GM06990 (cell line): ENCODE data around the gene PHC2.

Experiments
- DNase-seq: peaks from one replicate; pipeline ENCODE4 v3.0.0-alpha.2; 2011; ENCODE audit not compliant: insufficient read length; ENCODE audit errors: extremely low read depth
- H3K27me3 ChIP-seq: replicated peaks from 2 replicates; pipeline ENCODE4 v1.6.0; 2011; ENCODE audit warnings: low read length; ENCODE audit not compliant: control insufficient read depth, insufficient read depth
- H3K36me3 ChIP-seq: 2 replicates; pipeline ENCODE4 v1.5.1; 2011; ENCODE audit warnings: low read length; ENCODE audit not compliant: control insufficient read depth, insufficient read depth
- H3K4me3 ChIP-seq: replicated peaks from 2 replicates; pipeline ENCODE4 v1.5.1; 2011; ENCODE audit warnings: low read depth, mild to moderate bottlenecking, control low read depth, low read length
- CTCF ChIP-seq: IDR thresholded peaks from 2 replicates; pipeline ENCODE4 v1.5.1; 2011; ENCODE audit warnings: low read length, control low read depth, mild to moderate bottlenecking, inconsistent platforms; ENCODE audit not compliant: insufficient read depth, poor library complexity, severe bottlenecking

PHC2 gene

DNA sequence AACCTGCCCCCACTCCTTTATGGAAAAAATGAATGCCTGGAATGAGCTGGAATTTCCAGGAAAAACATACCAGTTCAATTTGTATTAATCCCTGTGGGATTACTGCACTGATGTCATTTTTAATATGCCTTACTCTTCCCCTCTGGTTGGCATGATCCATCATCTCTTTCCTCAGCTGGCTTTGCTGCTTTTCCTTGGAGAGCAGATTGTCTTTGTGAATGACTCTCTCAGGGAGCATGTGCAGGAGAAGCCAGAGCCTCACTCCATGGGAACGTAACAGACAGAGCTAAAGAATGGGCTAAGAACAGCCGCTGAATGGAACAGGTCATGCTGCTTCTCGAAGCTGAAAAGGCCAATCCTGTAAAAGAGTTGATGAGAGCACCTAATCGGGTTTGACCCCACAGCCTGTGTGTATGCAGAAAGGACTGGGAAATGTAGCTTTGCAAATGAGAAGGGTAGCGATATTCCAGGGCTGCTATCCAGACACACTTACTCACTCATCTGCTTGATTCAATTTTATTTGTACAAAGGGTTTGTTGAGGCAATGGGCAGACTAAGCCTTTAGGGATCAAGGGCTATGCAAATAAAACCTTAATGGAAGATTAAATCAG lies 20.7 kb downstream of the PHC2 start:
- TF ChIP-seq CTCF: no peak
- no peaks in the 10 kb centered on the region for H3K27me3 ChIP-seq
- H3K36me3 ChIP-seq: no peaks in the 10 kb centered on the region
- no peak overlapping the region for H3K4me3 ChIP-seq
- DNase-seq: no peak

DNA sequence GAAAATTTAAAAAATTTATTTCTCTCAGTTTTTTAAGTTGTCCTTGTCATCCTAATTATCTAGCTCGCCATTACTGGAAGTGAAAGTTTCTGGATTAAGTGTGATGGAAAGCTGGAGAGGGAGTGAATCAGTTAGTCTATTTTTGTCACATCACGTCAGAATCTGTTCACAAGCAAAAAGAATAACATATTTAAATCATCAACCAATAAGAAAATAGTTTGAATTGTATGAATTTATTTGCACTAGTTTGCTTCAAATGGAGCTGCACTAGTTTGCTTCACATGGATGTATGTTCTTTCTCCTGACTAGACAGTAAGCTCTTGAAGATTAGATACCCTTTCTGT lies 22.8 kb downstream of the PHC2 start:
- TF ChIP-seq CTCF: no peak
- H3K27me3 ChIP-seq: no peaks in the 10 kb centered on the region
- no peaks in the 10 kb centered on the region for H3K36me3 ChIP-seq
- no peak for DNase-seq
- H3K4me3 ChIP-seq: no peak overlapping the region

GRCh38 chr1:33407352-33408092 lies 23.4 kb downstream of the PHC2 start:
- Histone ChIP-seq H3K36me3 (no peaks in the 10 kb centered on the region), H3K4me3 (no peak overlapping the region), H3K27me3 (no peaks in the 10 kb centered on the region)
- no peak for DNase-seq
- TF ChIP-seq CTCF: no peak

DNA sequence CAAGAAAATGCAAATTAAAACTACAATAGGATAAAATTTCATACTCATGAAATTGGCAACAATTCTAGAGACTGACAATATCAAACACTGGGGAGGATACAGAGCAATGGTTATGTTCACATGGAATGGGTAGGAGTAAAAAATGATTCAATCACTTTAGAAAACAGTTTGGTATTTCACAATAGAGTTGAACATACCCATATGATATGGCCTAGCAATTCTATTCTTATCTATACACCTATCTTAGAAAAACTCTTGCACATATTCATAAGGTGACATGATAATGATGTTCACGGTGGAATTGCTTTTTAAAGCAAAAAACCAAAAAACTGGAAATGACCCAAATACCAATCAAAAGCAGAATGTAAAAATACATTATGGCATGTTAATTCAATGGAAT lies 28.7 kb downstream of the PHC2 start:
- no peak for TF ChIP-seq CTCF
- Histone ChIP-seq H3K36me3 (no peaks in the 10 kb centered on the region), H3K4me3 (no peak overlapping the region), H3K27me3 (no peaks in the 10 kb centered on the region)
- DNase-seq: no peak

- TF ChIP-seq CTCF: no peak
- no peaks in the 10 kb centered on the region for H3K36me3 ChIP-seq
- H3K27me3 ChIP-seq: no peaks in the 10 kb centered on the region
- no peak for DNase-seq
- no peak overlapping the region for H3K4me3 ChIP-seq
These were observed 29.4 kb downstream of the PHC2 start for GRCh38 chr1:33401471-33401870.
